Measurements from ENCODE around the gene BMPR1A. TPM values are rescaled to one million over a fixed set of nuclear protein-coding genes. Genes with fewer than 3 reads are reported as not detected.

BMPR1A gene
- total and polyA plus RNA-seq, 10 of the 15 experiments (the other 5 are each of a cell fraction or from before 2014, with no cell fraction given) = 2.3 to 22.7 (median 13.1) TPM

- TF ChIP-seq SMARCA5 (IDR thresholded peaks at IDR 0.05) = peak; percentile 87
Measured at GRCh38 chr10:86878983-86879713, 122.7 kb downstream of the BMPR1A start (continued).

GRCh38 chr10:86880971-86881370, 124.6 kb downstream of the BMPR1A start:
- ChIA-PET CTCF (interaction anchor here (0.6 kb wide), 1 partner anchor 194 kb away, joined by 3 read pairs; no protein-coding TSS in a partner anchor), RAD21 (ENCODE audit: unreplicated experiment) (no interaction called here), POLR2A (no interaction called here), SMC1A (ENCODE audit: uncharacterized antibody, unreplicated experiment) (no interaction called here)
- no peaks in the 10 kb centered on the region; the same call in 1 of the 2 replicates for H4K20me1 ChIP-seq (ENCODE audit: control insufficient read depth, insufficient read depth)
- no peak overlapping the region for H3K4me3 ChIP-seq
- peaks cover 0 to 6% of the 10 kb centered on the region in 2 experiments; a peak in 1 of 4 replicates for H3K36me3 ChIP-seq (ENCODE audit: control insufficient read depth in 2 of 2, insufficient read depth in 2 of 2, low read length in 1 of 2)
- H3K4me1 ChIP-seq (ENCODE audit: control insufficient read depth, insufficient read depth, low read length) = peaks cover 6% of the 10 kb centered on the region
- intact Hi-C loops (cut with micrococcal nuclease; ENCODE audit: unreplicated experiment) = no loop called here
- H3K27ac ChIP-seq (ENCODE audit: control insufficient read depth, insufficient read depth) = no peak overlapping the region
- DNase-seq (ENCODE audit: low read depth, low spot score) = no peak
- H3K9ac ChIP-seq (ENCODE audit: control insufficient read depth, insufficient read depth, low read length) = no peak overlapping the region
- in situ Hi-C loops (cut with MboI) = no loop called here
- no peak for FAIRE-seq
- H2AFZ ChIP-seq (ENCODE audit: control insufficient read depth, low read depth, low read length) = no peak overlapping the region
- H3K9me3 ChIP-seq (replicated peaks; ENCODE audit: control insufficient read depth, insufficient read depth, low read length) = no peaks in the 10 kb centered on the region
- ATAC-seq = no peak
- H3K4me2 ChIP-seq (ENCODE audit: control insufficient read depth, insufficient read depth) = no peak overlapping the region
- no TSS peak for BruUV-seq (replicated peaks)
- 96% methylated on average over 4 of the region's 4 CpGs for WGBS (ENCODE audit: insufficient coverage, insufficient replicate concordance, low lambda C conversion rate, missing lambda C conversion rate)
- no peaks in the 10 kb centered on the region for H3K27me3 ChIP-seq (replicated peaks in 1 of 2; ENCODE audit: control insufficient read depth in 2 of 2, insufficient read depth in 2 of 2, low read length in 1 of 2)
- H3K79me2 ChIP-seq (ENCODE audit: control insufficient read depth, insufficient read depth, low read length) = no peaks in the 10 kb centered on the region
- no peak for TF ChIP-seq MYB (IDR thresholded peaks at IDR 0.05; ENCODE audit: borderline replicate concordance, low read depth, low read length)
- no peak for TF ChIP-seq IRF3 (IDR thresholded peaks at IDR 0.05)
- TF ChIP-seq BCL3 (IDR thresholded peaks at IDR 0.05; ENCODE audit: borderline replicate concordance, insufficient read depth, low read depth, low read length, poor library complexity, severe bottlenecking) = no peak
- TF ChIP-seq CREM (IDR thresholded peaks at IDR 0.05; ENCODE audit: low read depth) = no peak
- no peak for TF ChIP-seq RUNX3 (IDR thresholded peaks at IDR 0.05; ENCODE audit: low read length)
- TF ChIP-seq SKIL (IDR thresholded peaks at IDR 0.05; ENCODE audit: low read depth, poor library complexity, severe bottlenecking) = no peak
- TF ChIP-seq CREB1 (IDR thresholded peaks at IDR 0.05; ENCODE audit: low read depth) = no peak
- TF ChIP-seq SREBF2 (IDR thresholded peaks at IDR 0.05; ENCODE audit: low read length) = no peak
- no peak for TF ChIP-seq KAT2A (conservative IDR thresholded peaks at IDR 0.05; ENCODE audit: control insufficient read depth, low read depth, low read length)
- no peak for TF ChIP-seq MLLT1 (IDR thresholded peaks at IDR 0.05)

All from GM12878 (cell line).